Nasal cavity respiratory epithelium epithelial cell of viscerocranial mucosa (primary cell): ENCODE data around the gene ZNF585A. TPM values are rescaled to one million over a fixed set of nuclear protein-coding genes. Genes with fewer than 3 reads are reported as not detected.

ENCODE experiments used
- total RNA-seq: library from RNA; depleted of rRNA; stranded (reverse); fragments of >200 nt; gene quantifications from 2 replicates; pipeline ENCODE4 v1.2.3, GENCODE V29; 2014

ZNF585A gene
- 7.9 and 11.5 TPM in 2 replicates for total RNA-seq

DNA sequence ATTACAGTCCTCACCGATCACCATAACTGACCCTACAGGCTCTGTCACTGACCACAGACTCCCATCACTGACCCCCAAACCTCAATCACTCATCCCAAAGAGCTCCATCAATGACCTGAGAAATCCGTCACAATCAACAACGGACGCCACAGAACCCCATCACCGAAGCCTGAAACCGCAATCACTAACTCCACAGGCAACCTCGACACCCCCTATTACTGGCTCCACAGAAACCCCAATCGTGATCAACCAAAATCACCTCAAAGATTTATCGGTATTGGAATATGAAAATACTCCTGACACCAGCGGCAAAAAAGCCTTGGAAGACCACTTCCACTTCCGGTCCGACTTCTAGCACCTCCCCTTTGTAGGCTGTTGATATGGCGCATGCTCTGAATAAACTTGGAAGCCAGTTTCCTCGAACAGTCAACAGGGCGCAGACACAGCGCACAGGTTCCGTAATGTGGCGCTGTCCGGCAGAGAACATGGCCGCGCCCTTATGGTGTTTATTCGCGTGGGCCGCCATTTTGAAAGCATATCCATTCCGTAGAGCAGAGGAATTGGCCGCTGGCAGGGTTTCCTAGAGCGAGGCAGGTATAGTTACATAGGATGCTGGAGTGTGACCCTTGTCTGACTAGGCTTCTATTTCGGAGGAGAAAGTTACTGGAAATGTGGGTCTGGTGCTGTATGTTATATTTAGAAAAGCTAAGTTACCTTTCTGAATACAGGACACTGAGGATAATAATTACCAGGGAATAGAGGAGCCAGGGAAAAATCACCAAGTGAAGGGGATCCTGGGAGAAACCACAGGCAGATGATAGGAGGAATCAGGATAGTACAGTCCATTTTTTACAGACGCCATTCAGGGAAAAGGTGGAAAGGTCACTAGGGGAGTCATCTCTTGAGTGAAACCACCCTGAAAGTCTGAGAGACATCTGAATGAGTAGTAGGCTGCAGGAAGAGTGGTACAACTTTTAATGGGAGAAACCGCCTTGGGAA lies at the start of gene ZNF585A:
TSS of gene ZNF585A (minus strand) at position 328 of the 999 bp plus-strand sequence. CDS start 2,785 bp downstream, outside the sequence.

DNA sequence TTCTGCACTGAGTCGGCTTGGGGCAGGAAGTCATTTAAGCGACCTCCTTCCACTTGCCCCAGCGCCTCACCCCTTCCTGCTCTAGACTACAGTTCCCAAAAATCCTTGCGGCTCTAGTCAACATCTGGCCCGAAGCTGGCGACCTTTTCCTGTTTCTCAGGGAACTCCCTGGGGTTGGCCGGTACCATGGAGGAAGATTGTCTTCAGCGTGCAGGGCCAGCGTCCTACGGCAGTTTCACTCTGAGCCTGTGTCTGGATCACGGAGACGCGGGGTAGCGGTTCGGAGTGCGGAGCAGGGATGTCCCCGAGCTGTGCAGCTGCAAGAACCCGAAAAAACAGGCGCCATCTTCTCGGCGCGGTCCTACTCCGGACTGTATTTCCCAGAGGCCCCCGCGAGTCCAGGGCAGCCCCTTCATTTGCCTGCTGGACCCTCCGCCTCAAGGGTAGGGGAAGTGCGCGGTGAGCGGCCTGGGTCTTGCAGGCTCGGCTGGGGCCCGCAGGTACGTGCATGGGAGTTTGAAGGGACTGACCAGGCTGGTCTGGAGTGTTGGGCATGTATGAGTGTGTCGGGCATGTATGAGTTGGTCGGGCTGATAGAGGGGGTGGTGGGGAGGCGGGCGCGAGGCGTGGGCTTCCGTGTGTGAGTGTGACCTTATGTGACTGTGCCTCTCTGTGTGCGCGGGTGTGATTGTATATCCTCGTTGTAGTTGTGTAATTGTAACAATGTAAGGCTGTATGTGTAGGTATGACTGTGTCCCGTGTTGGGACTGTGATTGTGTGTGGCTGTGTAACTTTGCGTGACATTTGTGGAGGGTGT lies 45.5 kb upstream of the ZNF585A start, which contains the start of gene ZNF383:
TSS of gene ZNF383 (plus strand) at position 440 of the 817 bp plus-strand sequence. CDS start 12,240 bp downstream, outside the sequence.

Other genes starting within 250 kb of the ZNF585A start
- 7.9 and 14.7 TPM in 2 replicates for gene ZNF420, start 94.3 kb downstream of the ZNF585A start, total RNA-seq
- 10.6 and 26.0 TPM in 2 replicates for gene ZNF585B, start 37.8 kb upstream of the ZNF585A start, total RNA-seq
- gene ZNF383, start 45.5 kb upstream of the ZNF585A start, total RNA-seq = 10.9 and 11.5 TPM in 2 replicates
- gene ZNF527, start 198.4 kb upstream of the ZNF585A start, total RNA-seq = 4.1 and 6.6 TPM in 2 replicates